NCI-H2107 (cell line): ENCODE measurements around the gene CAMSAP1.

Experiments used
- DNase-seq: peaks from one replicate; lab custom pipeline; 2025; lab: John Stamatoyannopoulos, UW

The CAMSAP1 gene

DNA sequence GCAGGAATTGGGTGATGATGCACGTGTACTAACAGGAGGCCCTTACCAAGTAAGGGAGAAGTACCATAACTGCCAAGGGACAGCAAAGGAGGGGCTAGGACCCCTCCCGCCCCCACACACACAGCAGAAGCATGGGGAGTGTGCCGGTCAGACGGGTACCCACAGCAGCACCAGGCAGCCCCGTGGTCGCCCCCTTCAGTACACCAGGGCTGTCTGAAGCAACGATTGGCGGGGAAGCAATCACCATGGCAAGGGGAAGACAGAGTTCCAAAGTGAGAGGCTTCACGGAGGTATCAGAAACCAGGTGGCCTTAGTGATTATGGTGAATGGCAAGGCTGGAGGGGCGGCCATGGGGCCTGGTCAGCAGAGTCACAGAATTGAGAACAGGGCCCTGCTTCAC lies 72.2 kb downstream of the CAMSAP1 start:
- DNase-seq = no peak

- no peak for DNase-seq
Observed at GRCh38 chr9:135833864-135834263, 73.5 kb downstream of the CAMSAP1 start.

DNA sequence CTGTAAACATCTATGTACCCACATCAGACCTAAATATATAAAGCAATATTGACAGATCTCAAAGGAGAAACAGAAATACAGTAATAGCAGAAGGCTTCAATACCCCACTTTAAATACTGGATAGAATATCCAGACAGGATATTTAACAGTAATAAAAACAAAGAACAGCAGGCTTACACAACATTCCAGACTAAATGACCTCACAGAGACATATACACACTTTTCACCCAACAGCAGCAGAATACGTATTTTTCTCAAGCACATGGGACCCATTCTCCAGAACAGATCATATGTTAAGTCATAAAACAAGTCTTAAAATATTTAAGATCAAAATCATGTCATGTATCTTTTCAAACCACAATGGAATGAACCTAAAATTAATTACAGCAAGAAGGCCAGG lies 76.8 kb downstream of the CAMSAP1 start:
- DNase-seq = no peak

GRCh38 chr9:135828656-135829055 lies 78.7 kb downstream of the CAMSAP1 start:
- no peak for DNase-seq

DNA sequence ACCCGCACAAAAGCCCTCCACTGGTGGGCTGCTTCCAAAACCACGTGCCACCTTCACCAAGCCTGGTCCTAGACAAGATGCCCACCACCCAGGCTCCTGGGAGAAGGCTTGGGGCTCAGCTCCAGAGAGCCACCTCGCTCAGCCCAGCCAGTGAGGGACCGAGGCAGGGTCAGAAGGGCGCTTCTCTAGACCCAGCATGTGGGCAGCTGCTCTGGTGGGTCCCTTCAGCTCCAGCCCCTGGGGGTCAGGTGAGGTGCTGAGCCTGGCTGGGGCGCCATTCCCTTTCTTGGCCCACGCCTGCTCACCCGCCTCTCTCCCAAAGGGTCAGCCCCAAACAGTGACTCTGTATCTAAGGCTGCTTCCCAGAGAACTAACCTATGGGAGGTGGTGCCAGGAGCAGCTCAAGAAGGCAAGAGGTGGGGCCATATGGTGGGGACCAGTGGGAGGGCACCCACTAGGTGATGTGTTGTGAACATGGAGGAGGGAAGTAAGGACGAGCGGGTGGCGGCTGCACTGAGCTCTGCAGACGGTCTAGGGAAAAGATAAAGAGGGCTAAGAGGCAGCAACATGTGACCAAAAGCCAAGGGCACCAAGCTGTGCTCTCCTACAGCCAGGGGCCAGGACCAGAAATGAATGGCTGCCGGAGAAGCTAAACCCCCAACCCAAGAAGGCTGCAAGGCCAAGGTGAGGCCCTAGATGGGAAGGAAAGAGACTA lies 79.3 kb downstream of the CAMSAP1 start:
- DNase-seq = no peak

GRCh38 chr9:135827301-135827700 lies 80.0 kb downstream of the CAMSAP1 start:
- DNase-seq = no peak

DNA sequence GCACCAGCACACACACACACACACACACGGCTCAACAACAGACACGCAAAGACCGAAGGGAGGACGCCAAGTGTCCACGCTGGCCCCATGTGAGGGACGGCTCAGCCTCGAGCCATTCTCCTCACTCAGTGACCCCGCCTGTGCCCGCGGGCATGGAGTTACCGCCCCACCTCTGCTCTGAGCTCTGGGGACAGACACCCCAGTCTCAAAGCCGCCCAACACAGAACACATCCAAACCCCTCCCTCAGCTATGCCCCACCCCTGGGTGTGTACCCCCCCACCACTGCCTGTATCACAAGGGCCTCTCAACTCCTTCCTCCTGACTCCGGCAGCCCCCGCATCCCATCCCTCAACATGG lies 81.2 kb downstream of the CAMSAP1 start:
- DNase-seq = no peak

DNA sequence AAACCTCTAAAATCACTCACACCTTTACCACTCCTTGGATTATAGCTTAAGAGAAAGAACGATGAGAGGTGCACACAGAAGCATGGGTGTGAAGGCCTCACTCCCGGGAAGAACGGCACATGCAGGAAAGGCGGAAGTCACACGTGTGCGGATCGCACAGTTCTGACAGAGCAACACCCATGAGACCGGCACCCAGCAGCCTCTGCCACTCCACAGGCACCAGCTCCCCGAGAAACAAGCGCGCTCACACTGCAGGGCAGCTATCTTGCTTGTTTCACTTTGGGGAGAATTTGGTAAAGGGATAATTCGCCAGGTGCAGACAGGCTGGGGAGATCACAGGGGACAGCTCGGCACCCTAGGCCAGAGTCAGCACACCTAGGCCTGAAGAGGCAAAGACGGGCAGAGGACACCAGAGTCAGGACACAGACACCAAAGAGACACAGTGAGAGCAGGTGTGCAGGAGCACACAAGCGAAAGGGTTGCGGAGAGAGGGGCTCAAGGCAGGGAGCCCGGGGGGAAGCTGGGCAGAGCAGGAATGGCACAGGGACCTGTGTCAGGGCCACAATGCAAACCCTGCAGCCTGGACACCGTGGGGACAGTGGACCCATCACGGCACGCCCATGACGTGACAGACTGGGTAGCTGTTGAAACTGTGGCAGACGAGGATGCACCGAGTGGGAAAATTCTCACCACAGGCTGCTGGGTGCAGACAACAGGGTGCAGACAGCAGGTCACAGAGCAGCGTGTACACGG lies 81.7 kb downstream of the CAMSAP1 start:
- no peak for DNase-seq

DNA sequence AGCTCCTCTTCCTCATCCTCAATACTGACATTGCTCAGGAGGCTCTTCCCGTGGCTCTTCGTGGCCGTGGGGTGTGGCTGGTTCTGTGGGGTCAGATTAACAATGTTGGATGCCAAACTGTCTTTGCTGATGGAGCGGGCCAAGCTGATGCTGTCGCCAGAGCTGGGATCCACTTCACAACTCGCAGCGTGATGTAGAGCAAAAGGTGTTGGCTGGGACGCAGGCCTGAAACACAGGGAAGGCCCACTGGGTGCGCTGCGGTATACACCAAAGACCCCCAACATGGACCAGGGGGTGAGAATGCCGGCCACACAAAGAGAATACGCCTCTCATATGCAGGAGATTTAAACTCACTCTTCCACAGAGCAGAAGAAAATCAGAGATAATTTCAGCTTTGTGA lies 84.3 kb downstream of the CAMSAP1 start:
- no peak for DNase-seq

- no peak for DNase-seq
Observed at GRCh38 chr9:135822374-135822755, 85.0 kb downstream of the CAMSAP1 start.

- no peak for DNase-seq
Observed at GRCh38 chr9:135821733-135822373, 85.5 kb downstream of the CAMSAP1 start.

GRCh38 chr9:135821116-135821515 lies 86.2 kb downstream of the CAMSAP1 start:
- no peak for DNase-seq

DNA sequence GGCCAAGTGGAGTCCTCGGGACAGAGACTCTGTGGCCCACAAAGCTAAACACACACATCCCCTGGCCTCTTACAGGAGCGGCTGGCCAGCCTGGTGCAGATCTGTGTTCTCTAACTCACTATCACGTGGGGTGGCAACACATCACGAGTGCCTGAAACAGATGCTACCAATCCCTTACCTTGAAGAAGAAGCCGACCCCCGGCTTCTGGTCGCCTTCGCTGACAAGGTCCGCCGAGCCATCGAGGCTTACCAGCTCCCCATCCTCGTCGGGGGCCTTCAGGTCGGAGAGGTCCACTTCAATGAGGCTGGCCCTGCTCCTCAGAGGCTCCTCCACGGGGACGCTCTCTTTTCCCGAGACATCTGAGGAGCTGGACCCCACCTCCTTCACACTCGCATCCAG lies 86.7 kb downstream of the CAMSAP1 start:
- DNase-seq = no peak

- no peak for DNase-seq
Observed at GRCh38 chr9:135819905-135820304, 87.4 kb downstream of the CAMSAP1 start.

DNA sequence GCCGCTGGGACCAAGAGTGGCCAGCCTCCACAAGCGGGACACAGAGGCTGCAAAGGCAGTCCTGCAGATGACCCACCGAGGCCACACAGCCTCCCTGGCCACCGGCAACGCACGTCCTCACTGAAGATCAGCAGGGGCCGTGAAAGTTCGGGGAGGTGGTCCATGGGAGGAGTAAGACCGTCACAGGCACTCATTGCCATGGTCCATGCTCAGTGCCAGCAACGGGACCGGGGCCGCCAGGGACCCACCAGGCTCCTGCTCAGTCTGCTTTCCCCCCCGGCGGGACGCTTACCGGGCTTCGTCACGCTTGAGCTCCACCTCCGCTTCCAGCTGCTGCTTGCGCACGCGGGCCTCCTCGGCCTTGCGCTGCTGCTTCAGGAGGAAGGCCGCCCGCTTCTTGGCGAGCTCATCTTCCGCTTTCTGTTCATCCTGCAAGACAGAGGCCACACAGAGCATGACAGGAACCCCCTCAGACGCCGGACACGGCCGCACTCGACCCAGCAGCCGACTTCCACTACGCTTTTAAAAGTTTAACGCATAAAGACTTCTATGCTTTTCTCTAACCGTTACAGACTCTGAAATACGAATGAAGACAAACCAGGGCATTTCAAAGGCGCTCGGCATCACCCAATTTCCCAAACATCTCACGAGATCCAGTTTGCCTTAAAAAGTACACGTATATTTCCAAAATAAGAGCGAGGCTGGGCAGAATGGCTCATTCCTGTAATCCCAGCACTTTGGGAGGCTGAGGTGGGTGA lies 88.4 kb downstream of the CAMSAP1 start:
- no peak for DNase-seq

DNA sequence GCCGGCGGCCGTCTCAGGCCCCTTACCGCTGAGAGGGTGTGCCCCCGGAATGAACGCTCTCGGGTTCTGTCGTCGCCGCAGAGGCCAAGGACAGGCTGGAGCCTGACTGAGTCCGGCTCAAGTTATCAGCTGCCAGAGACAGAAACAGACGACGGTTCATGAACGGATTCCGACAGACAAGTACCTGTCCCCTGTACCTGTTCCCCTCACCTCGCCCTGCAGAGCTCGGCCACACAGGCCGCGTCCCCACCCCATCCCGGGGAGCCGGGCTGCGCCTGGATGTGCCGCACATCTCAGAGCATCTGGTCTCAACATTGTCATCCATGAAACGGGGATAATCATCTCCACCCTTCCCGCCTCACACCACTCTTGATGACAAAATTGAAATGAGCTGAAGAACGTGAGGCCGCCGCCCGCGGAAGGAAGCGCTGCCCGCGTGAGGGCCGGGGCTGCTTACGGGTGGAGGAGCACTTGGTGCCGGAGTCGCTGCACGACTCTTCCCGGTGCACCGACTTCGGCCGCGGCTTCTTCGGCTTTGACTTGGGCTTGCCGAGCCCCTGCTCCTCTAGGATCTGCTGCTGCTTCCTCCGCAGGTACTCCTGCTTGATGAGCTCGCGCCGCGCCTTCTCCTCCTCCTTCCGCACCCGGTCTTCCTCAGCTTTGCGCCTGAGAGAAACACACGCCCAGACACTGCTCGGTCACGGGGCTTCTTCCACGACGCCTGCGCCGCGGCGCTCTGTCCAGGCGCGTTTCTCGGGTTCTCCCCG lies 89.2 kb downstream of the CAMSAP1 start:
- DNase-seq = no peak

- DNase-seq = no peak
Observed at GRCh38 chr9:135816651-135816970, 90.7 kb downstream of the CAMSAP1 start.

GRCh38 chr9:135815830-135816650 lies 91.3 kb downstream of the CAMSAP1 start:
- peak; percentile 58 for DNase-seq

GRCh38 chr9:135815413-135815812 lies 91.9 kb downstream of the CAMSAP1 start:
- DNase-seq = no peak

- DNase-seq = no peak
Observed at GRCh38 chr9:135814421-135815095, 92.8 kb downstream of the CAMSAP1 start.
